GM12878 (cell line): ENCODE results near the gene ZBTB3. TPM values are rescaled to one million over a fixed set of nuclear protein-coding genes. Genes with fewer than 3 reads are reported as not detected.

ENCODE experiments used
- ATAC-seq: fragments of 200-7000 bp; cut with Tn5 transposase; 3 replicates; pipeline ENCODE4 v1.9.1; 2020; ENCODE audit warnings: mild to moderate bottlenecking, moderate library complexity
- BruUV-seq: library from RNA; stranded (reverse); fragments of 400-500 nt; replicated peaks from 2 replicates; lab custom pipeline; 2021; lab: Mats Ljungman, UMichigan
- CTCF ChIA-PET: fragments of 300-600 bp; sonication (Branson Sonifier 250); formaldehyde crosslinking; extraction: SDS; loops from one replicate; lab custom pipeline; 2021; ENCODE audit warnings: inconsistent platforms; lab: Yijun Ruan, JAX
- POLR2A ChIA-PET: fragments of 350-600 bp; formaldehyde crosslinking; extraction: SDS; loops from one replicate; lab custom pipeline; 2021; ENCODE audit warnings: inconsistent platforms; lab: Charles Lee
- RAD21 ChIA-PET: fragments of 300-600 bp; sonication (Branson Sonifier 250); formaldehyde crosslinking; loops from one replicate; lab custom pipeline; 2023; ENCODE audit warnings: antibody characterized with exemption; ENCODE audit not compliant: unreplicated experiment; lab: Charles Lee
- SMC1A ChIA-PET: fragments of 300-600 bp; sonication (Branson Sonifier 250); formaldehyde crosslinking; loops from one replicate; lab custom pipeline; 2023; ENCODE audit not compliant: unreplicated experiment, uncharacterized antibody; lab: Charles Lee
- DNase-seq: peaks from one replicate; pipeline ENCODE4 v3.0.0-alpha.2; 2011; ENCODE audit warnings: low read depth, low spot score
- FAIRE-seq: peaks from 3 replicates; lab custom pipeline; 2011; peaks lifted over from hg19 to GRCh38; lab: Jason Lieb, UNC
- H2AFZ ChIP-seq: 2 replicates; pipeline ENCODE4 v1.6.0; 2011; ENCODE audit warnings: low read depth, low read length, control low read depth; ENCODE audit not compliant: control insufficient read depth
- H3K27ac ChIP-seq: 2 replicates; pipeline ENCODE4 v1.5.1; 2011; ENCODE audit warnings: control low read depth; ENCODE audit not compliant: control insufficient read depth, insufficient read depth
- H3K27me3 ChIP-seq, 2 experiments: replicated peaks in 1 of 2; 2 replicates each; pipeline versions ENCODE4 v1.6.0 to v1.6.1; 2011; ENCODE audit warnings: low read length in 1 of 2; ENCODE audit not compliant: control insufficient read depth in 2 of 2, insufficient read depth in 2 of 2
- H3K36me3 ChIP-seq, 2 experiments: 2 replicates each; pipeline ENCODE4 v1.5.1; 2011; ENCODE audit warnings: low read length in 1 of 2; ENCODE audit not compliant: control insufficient read depth in 2 of 2, insufficient read depth in 2 of 2
- H3K4me1 ChIP-seq: 2 replicates; pipeline ENCODE4 v1.6.1; 2011; ENCODE audit warnings: mild to moderate bottlenecking, low read length, moderate library complexity, mixed read lengths; ENCODE audit not compliant: control insufficient read depth, insufficient read depth
- H3K4me2 ChIP-seq: 2 replicates; pipeline ENCODE4 v1.6.0; 2011; ENCODE audit warnings: control low read depth; ENCODE audit not compliant: control insufficient read depth, insufficient read depth
- H3K4me3 ChIP-seq: fragments of 200-600 bp; sonication (generic); 2 replicates; pipeline ENCODE4 v1.5.1; 2016
- H3K79me2 ChIP-seq: 2 replicates; pipeline ENCODE4 v1.6.0; 2011; ENCODE audit warnings: low read length; ENCODE audit not compliant: control insufficient read depth, insufficient read depth
- H3K9ac ChIP-seq: 2 replicates; pipeline ENCODE4 v1.8.0; 2011; ENCODE audit warnings: low read length, control low read depth, mixed read lengths; ENCODE audit not compliant: control insufficient read depth, insufficient read depth
- H3K9me3 ChIP-seq: replicated peaks from 3 replicates; pipeline ENCODE4 v1.5.1; 2011; ENCODE audit warnings: mild to moderate bottlenecking, low read length; ENCODE audit not compliant: control insufficient read depth, insufficient read depth
- H4K20me1 ChIP-seq: 2 replicates; pipeline ENCODE4 v1.6.0; 2011; ENCODE audit not compliant: control insufficient read depth, insufficient read depth
- BHLHE40 ChIP-seq, 2 experiments: fragments of 450-650 bp in 1 of 2; IDR thresholded peaks; 2 replicates each; pipeline ENCODE4 v1.6.1; 2011 to 2017; ENCODE audit warnings: low read depth in 2 of 2, borderline replicate concordance in 1 of 2, improper control_type of control experiment in 1 of 2, low read length in 1 of 2, mild to moderate bottlenecking in 1 of 2
- BMI1 ChIP-seq: fragments of 450-650 bp; IDR thresholded peaks from 2 replicates; pipeline ENCODE4 v1.6.1; 2016; ENCODE audit warnings: mild to moderate bottlenecking, moderate library complexity, borderline replicate concordance
- CBX3 ChIP-seq: fragments of 200-600 bp; sonication (generic); IDR thresholded peaks from 2 replicates; pipeline ENCODE4 v1.6.1; 2016; ENCODE audit warnings: low read depth, borderline replicate concordance
- DPF2 ChIP-seq: fragments of 450-650 bp; IDR thresholded peaks from 2 replicates; pipeline ENCODE4 v1.6.1; 2017; ENCODE audit warnings: mild to moderate bottlenecking
- EGR1 ChIP-seq, 2 experiments: IDR thresholded peaks; 1 replicate in 1 of 2; 2 replicates in 1 of 2; pipeline ENCODE4 v1.6.1; 2011 to 2012; ENCODE audit warnings: low read depth in 2 of 2, low read length in 2 of 2, borderline replicate concordance in 1 of 2, mild to moderate bottlenecking in 1 of 2, moderate library complexity in 1 of 2
- KAT2A ChIP-seq: conservative IDR thresholded peaks from 2 replicates; pipeline ENCODE4 v1.6.1; 2011; ENCODE audit warnings: low read depth, low read length; ENCODE audit not compliant: control insufficient read depth
- MEF2A ChIP-seq: IDR thresholded peaks from 2 replicates; pipeline ENCODE4 v1.6.1; 2011; ENCODE audit warnings: low read depth, mild to moderate bottlenecking, low read length, moderate library complexity; ENCODE audit not compliant: insufficient read depth
- NR2C1 ChIP-seq: fragments of 450-650 bp; IDR thresholded peaks from 2 replicates; pipeline ENCODE4 v1.6.1; 2017; ENCODE audit warnings: antibody characterized with exemption, mild to moderate bottlenecking, moderate library complexity
- NR2F1 ChIP-seq: fragments of 450-650 bp; conservative IDR thresholded peaks from 2 replicates; pipeline ENCODE4 v1.6.1; 2017; ENCODE audit warnings: mild to moderate bottlenecking
- PAX5 ChIP-seq: IDR thresholded peaks from 2 replicates; pipeline ENCODE4 v1.6.1; 2011; ENCODE audit warnings: low read depth, low read length, borderline replicate concordance
- RELA ChIP-seq: fragments of 450-650 bp; IDR thresholded peaks from 2 replicates; pipeline ENCODE4 v1.8.0; 2014; ENCODE audit warnings: borderline replicate concordance; ENCODE audit not compliant: partially characterized antibody
- SP1 ChIP-seq: IDR thresholded peaks from one replicate; pipeline ENCODE4 v1.6.1; 2011; ENCODE audit warnings: low read depth, low read length
- SREBF2 ChIP-seq: IDR thresholded peaks from 2 replicates; pipeline ENCODE4 v1.6.1; 2012; ENCODE audit warnings: mild to moderate bottlenecking, low read length
- SUPT20H ChIP-seq: IDR thresholded peaks from 2 replicates; pipeline ENCODE4 v1.6.1; 2011; ENCODE audit warnings: low read depth, mild to moderate bottlenecking, low read length, moderate library complexity, borderline replicate concordance; ENCODE audit not compliant: control insufficient read depth
- WGBS: methylation state at CpG from one replicate; pipeline ENCODE4 v1.1.6; 2016; ENCODE audit warnings: low lambda C conversion rate; ENCODE audit not compliant: insufficient replicate concordance, insufficient coverage; ENCODE audit errors: missing lambda C conversion rate; 5-methylcytosine and 5-hydroxymethylcytosine counted together
- in situ Hi-C: fragments of 300-500 bp; cut with MboI; formaldehyde crosslinking; loops from 9 replicates; pipeline ENCODE4 v1.14.3; 2018; ENCODE audit warnings: mixed read lengths
- intact Hi-C: fragments of 100-400 bp; cut with micrococcal nuclease; formaldehyde crosslinking; loops from one replicate; pipeline ENCODE4 v1.14.2; 2022; ENCODE audit not compliant: unreplicated experiment
- polyA plus RNA-seq, 11 experiments: library from polyadenylated mRNA; depleted of rRNA in 4 of 11; unstranded in 6 of 11; stranded (reverse) in 5 of 11; fragments of >200 nt; fragmentation: Nextera tagmentation in 4 of 11; fragmentation: Illumina TruSeq in 1 of 11; extraction: Ambion mirVana in 4 of 11; extraction: Trizol in 1 of 11; gene quantifications; 1 replicate in 1 of 11; 2 replicates in 10 of 11; pipeline versions ENCODE4 v1.2.1 to v1.2.3, GENCODE V29; 2011 to 2016; ENCODE audit warnings: inconsistent platforms in 2 of 11, missing spikeins in 2 of 11, low read depth in 1 of 11
- total RNA-seq, 4 experiments: library from RNA; depleted of rRNA in 3 of 4; stranded (reverse); fragments of >200 nt in 3 of 4; fragmentation: Illumina TruSeq in 1 of 4; extraction: Trizol in 1 of 4; gene quantifications; 2 replicates each; pipeline versions ENCODE4 v1.2.1 to v1.2.3, GENCODE V29; 2013 to 2021
- TF ChIP-seq, protein P1 (sequence below): fragments of 450-650 bp; IDR thresholded peaks from 2 replicates; pipeline ENCODE4 v1.6.1; 2017; ENCODE audit warnings: mild to moderate bottlenecking

The ZBTB3 gene
- total and polyA plus RNA-seq, 10 of the 15 experiments (the other 5 are each of a cell fraction or from before 2014, with no cell fraction given), result 1.4 to 7.7 (median 4.8) TPM

DNA sequence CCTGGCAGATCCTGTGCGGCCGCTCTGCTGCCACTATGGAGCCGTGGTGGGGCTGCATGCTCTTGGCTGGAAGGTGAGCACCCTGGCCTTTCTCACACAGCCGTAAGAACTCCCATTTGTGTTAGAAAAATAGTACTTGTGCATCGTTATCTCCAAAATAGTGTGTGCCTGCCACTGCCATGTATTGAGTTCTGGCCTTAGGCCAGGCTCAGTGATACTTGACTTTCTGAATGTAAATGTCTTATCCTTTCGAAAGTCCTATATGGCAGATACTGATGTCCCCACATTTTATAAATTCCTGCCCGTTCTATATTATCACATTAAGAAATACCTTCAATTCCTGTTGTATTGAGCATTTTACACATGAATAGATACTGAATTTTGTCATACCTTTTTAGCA is 28.8 kb upstream of the ZBTB3 start:
- Histone ChIP-seq H3K9ac (no peak overlapping the region), H3K79me2 (peaks cover 14% of the 10 kb centered on the region), H4K20me1 (no peaks in the 10 kb centered on the region), H3K4me1 (no peaks in the 10 kb centered on the region; the same call in 1 of the 2 replicates), H3K27ac (no peak overlapping the region), H3K4me3 (no peak overlapping the region), H3K4me2 (no peak overlapping the region), H3K27me3 (no peaks in the 10 kb centered on the region), H2AFZ (no peak overlapping the region), H3K9me3 (no peaks in the 10 kb centered on the region), H3K36me3 (peaks cover 8 to 11% of the 10 kb centered on the region in 2 experiments; a peak in 3 of 4 replicates)
- no TSS peak for BruUV-seq
- ChIA-PET RAD21 (no interaction called here), POLR2A (interaction anchor here (0.8 kb wide), 1 partner anchor 10 kb away, joined by 4 read pairs; no protein-coding TSS in a partner anchor), SMC1A (interaction anchor here (4.2 kb wide), 1 partner anchor 80 kb away, joined by 33 read pairs; no protein-coding TSS in a partner anchor), CTCF (no interaction called here)
- FAIRE-seq (no peak), ATAC-seq (no peak), DNase-seq (no peak)
- TF ChIP-seq CBX3 (no peak), BHLHE40 (IDR thresholded peaks at IDR 0.05; ENCODE audit: borderline replicate concordance in 1 of 2, low read depth in 2 of 2, low read length in 1 of 2) (no peak), MEF2A (no peak), NR2C1 (no peak), BMI1 (no peak), SREBF2 (no peak), SUPT20H (no peak), SP1 (no peak), KAT2A (no peak), EGR1 (IDR thresholded peaks at IDR 0.05; ENCODE audit: borderline replicate concordance in 1 of 2, low read depth in 2 of 2, low read length in 2 of 2) (no peak), PAX5 (no peak), DPF2 (no peak), RELA (no peak), NR2F1 (no peak)
- TF ChIP-seq, protein P1, sequence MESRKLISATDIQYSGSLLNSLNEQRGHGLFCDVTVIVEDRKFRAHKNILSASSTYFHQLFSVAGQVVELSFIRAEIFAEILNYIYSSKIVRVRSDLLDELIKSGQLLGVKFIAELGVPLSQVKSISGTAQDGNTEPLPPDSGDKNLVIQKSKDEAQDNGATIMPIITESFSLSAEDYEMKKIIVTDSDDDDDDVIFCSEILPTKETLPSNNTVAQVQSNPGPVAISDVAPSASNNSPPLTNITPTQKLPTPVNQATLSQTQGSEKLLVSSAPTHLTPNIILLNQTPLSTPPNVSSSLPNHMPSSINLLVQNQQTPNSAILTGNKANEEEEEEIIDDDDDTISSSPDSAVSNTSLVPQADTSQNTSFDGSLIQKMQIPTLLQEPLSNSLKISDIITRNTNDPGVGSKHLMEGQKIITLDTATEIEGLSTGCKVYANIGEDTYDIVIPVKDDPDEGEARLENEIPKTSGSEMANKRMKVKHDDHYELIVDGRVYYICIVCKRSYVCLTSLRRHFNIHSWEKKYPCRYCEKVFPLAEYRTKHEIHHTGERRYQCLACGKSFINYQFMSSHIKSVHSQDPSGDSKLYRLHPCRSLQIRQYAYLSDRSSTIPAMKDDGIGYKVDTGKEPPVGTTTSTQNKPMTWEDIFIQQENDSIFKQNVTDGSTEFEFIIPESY, result no peak
- intact Hi-C loops, result no loop called here
- in situ Hi-C loops, result no loop called here
- WGBS, result 99% methylated on average over 7 of the region's 7 CpGs
